CD4-positive, alpha-beta T cell treated with Interleukin-17A for 1 hour (primary cell): ENCODE measurements around the gene LIPK.

ENCODE experiments used
- DNase-seq: peaks from one replicate; pipeline ENCODE4 v3.0.0-alpha.2; 2020

Gene LIPK

DNA sequence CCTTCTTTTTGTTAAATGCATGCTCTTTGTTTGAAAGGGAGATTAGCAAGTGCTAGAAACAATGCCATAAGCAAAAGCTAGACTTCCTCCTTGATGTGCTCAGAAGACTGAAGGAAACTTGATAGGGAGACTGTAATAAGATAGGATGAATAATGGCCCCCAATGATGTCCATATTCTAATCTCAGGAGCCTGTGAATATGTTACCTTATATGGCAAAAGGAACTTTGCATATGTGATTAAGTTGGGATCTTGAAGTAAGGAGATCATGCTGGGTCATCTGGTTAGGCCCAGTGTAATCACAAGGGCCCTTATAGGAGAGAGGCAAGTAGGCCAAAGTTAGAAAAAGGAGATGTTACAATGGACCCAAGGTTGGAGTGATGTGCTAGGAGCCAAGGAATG lies 82.9 kb downstream of the LIPK start:
- no peak for DNase-seq

DNA sequence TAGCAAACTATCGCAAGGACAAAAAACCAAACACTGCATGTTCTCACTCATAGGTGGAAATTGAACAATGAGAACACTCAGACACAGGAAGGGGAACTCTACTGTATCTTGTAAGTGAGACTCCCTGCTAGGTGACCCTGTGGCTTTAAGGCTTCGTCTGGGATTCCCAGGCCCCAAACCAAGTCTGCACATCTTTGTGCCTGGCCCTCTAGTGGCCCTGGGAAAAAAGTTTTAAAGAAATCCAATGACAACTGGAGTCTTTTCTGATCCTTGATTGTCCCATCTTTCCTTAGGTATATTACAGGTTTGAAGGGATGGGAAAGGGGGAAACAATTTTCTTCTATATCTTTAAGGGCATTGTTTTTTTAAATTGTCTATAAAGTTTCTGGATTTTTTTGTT lies 85.9 kb downstream of the LIPK start:
- no peak for DNase-seq

DNA sequence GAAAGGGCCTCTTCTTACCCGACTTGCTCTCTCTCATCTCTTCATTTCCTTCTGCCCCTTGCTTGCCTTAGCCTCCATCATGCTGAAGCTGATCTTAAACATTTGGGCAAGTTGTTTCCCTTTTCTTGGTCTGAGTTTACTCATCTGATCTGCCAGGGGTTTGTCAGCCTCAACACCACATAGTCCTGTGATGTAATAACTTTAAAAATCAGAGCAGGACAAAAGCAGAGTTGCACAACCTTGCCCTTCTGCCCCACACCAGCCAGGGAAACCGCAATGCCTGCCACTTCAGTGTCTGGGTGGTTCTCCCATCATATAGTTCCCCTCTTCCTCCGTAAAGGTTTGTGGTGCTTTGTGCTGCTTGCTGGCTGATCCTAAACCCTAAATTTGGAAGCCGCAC lies 86.6 kb downstream of the LIPK start:
- peak; percentile 35 for DNase-seq

DNA sequence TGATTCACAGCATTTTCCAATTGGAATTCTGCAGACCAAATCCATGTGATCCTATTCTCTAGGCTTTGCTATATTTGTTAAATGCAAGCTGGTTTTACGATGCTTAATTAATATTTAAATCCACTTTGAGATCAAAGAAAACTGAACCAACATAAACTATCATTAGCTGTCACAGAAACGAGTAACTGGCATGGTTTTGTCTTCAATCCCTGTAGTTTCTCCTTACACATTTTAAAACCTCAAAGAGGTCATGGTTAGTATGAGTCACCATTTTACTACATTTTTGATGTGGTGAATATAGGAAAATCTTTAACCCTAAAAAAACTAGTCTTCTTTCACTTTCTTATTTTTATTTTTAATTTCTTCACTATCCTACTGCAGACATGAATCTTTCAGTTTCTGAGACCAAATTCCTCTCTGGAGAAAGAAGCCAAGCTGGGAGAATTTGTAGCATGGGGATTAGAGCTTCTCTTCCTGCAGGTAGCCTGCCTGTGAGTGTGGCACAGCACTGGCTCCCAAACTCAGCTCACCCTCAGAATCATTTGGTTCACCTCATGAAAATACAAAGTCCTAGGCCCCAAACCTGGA lies 87.8 kb downstream of the LIPK start:
- DNase-seq, result peak; percentile 21

DNA sequence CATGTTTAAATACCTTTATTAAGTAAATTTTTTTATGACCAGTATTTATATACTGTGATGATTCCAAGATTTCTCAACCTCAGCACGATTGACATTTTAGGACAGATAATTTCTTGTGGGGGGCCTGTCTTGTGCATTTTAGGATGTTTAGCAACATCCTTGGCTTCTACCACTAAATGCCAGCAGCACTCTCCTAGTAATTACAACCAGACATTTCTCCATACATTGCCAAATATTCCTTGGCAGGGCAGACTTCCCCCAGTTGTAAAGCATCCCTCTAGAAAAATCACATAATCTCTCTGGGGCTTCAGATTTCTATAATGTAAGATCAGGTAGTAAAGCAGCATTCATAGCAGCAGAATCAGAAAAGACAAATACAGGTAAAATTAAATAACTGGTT lies 88.7 kb downstream of the LIPK start:
- DNase-seq, result no peak

DNA sequence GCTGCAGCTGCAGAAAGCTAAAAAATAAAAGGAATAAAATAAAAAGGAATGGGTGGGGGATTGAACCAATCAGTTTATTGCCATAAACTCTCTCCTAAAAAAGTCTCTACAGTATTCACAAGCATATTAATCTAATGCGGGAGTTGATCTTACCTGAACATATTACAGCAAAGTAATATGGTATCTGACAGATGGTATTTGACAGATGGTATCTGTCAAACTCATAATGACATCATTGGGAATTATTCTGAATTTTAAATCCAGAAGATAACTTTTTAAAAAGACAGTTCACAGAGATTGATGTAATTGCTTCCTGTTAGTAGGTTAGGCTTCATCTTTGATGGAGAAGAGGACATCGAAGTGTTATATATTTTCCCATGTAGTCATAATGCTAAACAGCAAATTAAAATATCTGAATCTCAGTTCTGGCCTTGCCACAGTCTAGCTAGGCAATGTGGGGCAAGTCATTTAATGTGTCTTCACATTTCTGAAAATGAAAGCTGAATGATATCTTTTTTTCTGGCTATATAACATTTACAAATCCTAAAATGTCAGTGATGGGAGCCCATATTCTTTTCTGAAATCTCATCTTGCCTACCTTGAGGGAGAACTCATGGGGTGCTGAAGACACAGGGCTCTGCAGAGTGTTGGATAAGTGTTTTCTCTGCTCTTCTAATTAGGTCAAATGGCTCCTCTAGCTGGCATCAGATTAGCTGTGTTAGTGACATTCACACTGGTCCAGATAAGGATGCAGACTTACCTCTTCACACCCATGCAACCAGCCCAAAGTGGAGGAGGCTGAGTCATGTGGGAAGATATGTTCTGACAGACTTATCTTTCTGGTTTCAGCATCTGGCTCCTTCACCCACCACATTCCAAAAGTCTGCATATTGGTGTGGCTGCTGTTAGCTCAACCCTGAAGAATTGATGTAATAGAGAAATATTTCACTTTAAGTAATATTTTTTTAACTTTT lies 94.4 kb downstream of the LIPK start:
- DNase-seq, result no peak
